Gastroesophageal sphincter (tissue), 4 donors: ENCODE results near the gene ASIC2. TPM values are rescaled to one million over a fixed set of nuclear protein-coding genes. Genes with fewer than 3 reads are reported as not detected.

Source experiments
- ATAC-seq: fragments of 150-250 bp; one replicate; pipeline ENCODE4 v1.9.1; 2016; ENCODE audit warnings: mild to moderate bottlenecking, moderate library complexity
- H3K27ac ChIP-seq, 4 donors: fragments of 200-600 bp; sonication (generic) in 3 of 4; 1 replicate in 3 of 4; 2 replicates in 1 of 4; pipeline ENCODE4 v1.5.1; 2016 to 2019
- H3K27me3 ChIP-seq: fragments of 200-600 bp; sonication (generic); one replicate; pipeline ENCODE4 v1.5.1; 2019
- H3K36me3 ChIP-seq, 2 donors: fragments of 200-600 bp; sonication (generic); one replicate each; pipeline ENCODE4 v1.5.1; 2019; ENCODE audit warnings: control low read depth in 1 of 2
- H3K4me1 ChIP-seq, 3 donors: fragments of 200-600 bp; sonication (generic); 1 replicate in 2 of 3; 2 replicates in 1 of 3; pipeline ENCODE4 v1.5.1; 2016 to 2019; ENCODE audit warnings: control low read depth in 2 of 3
- H3K4me3 ChIP-seq, 2 donors: fragments of 200-600 bp; sonication (generic); one replicate each; pipeline ENCODE4 v1.5.1; 2019; ENCODE audit warnings: mild to moderate bottlenecking in 1 of 2, moderate library complexity in 1 of 2
- H3K9me3 ChIP-seq, 3 donors: fragments of 200-600 bp; sonication (generic); one replicate each; pipeline ENCODE4 v1.5.1; 2017 to 2019; ENCODE audit warnings: control low read depth in 2 of 3
- EP300 ChIP-seq: sonication (generic); formaldehyde crosslinking; IDR thresholded peaks from one replicate; pipeline ENCODE4 v1.6.1; 2017; ENCODE audit warnings: antibody characterized with exemption, mild to moderate bottlenecking
- POLR2A ChIP-seq, 2 donors: fragments of 450-650 bp; IDR thresholded peaks; one replicate each; pipeline ENCODE4 v1.6.1; 2017; ENCODE audit warnings: antibody characterized with exemption in 2 of 2, mild to moderate bottlenecking in 2 of 2, moderate library complexity in 1 of 2
- POLR2AphosphoS5 ChIP-seq: sonication (generic); formaldehyde crosslinking; IDR thresholded peaks from one replicate; pipeline ENCODE4 v1.6.1; 2017; ENCODE audit warnings: antibody characterized with exemption
- WGBS, 2 donors: methylation state at CpG; one replicate each; pipeline ENCODE4 v1.1.5; 2018; ENCODE audit warnings: low coverage in 1 of 2; 5-methylcytosine and 5-hydroxymethylcytosine counted together
- total RNA-seq, 4 donors: library from RNA; depleted of rRNA; stranded (reverse); fragments of >200 nt; gene quantifications; one replicate each; pipeline ENCODE4 v1.1.0, GENCODE V29; 2016
- TF ChIP-seq, protein P1 (sequence below), 4 experiments: fragments of 200-600 bp in 2 of 4; fragments of 450-650 bp in 2 of 4; sonication (generic) in 1 of 4; IDR thresholded peaks; one replicate each; pipeline ENCODE4 v1.5.1; 2017 to 2019; ENCODE audit warnings: antibody characterized with exemption in 4 of 4, mild to moderate bottlenecking in 2 of 4, moderate library complexity in 2 of 4

ASIC2 gene
- total RNA-seq, 4 donors from 2014 or later = 0.15 TPM; not detected in 3

DNA sequence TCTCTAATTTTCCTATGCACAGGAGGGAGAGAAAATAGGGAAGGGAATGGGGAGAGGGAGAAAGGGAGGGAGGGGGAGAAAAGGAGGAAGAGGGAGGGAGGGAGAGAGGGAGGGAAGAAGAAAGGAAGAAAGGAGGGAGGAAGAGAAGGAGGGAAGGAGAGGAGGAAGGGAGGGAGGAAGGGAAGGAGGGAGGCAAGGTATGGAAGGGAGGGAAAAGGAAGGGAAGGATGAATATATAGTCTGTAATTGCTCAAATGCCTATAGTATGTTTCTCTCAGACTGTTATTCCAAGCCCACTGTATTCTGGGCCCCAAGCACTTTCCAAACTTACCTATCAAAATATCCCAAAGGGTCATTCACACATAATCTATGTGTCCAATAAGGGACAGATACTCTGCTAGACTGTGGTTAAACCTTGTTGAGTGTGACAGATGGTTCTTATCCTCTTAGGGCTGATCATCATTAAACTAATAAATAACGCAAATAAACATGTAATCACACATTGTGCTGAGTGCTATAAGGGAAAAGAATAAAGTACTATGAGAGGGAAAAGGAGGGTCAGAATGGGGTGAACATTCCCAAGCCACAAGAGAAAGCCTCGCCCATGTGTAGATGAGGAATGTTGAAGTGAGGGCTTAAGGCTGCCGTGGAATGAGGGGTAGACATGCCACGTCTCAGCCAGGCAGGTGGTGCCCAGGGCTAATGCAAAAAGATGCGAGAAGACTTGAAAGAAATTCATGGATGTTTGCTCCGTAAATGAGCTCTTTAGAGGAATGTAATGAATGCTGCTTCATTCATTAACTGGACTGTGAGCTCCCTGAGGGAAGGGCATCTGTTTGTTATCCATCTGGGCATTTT, 30.6 kb downstream of the ASIC2 start:
- TF ChIP-seq, protein P1, sequence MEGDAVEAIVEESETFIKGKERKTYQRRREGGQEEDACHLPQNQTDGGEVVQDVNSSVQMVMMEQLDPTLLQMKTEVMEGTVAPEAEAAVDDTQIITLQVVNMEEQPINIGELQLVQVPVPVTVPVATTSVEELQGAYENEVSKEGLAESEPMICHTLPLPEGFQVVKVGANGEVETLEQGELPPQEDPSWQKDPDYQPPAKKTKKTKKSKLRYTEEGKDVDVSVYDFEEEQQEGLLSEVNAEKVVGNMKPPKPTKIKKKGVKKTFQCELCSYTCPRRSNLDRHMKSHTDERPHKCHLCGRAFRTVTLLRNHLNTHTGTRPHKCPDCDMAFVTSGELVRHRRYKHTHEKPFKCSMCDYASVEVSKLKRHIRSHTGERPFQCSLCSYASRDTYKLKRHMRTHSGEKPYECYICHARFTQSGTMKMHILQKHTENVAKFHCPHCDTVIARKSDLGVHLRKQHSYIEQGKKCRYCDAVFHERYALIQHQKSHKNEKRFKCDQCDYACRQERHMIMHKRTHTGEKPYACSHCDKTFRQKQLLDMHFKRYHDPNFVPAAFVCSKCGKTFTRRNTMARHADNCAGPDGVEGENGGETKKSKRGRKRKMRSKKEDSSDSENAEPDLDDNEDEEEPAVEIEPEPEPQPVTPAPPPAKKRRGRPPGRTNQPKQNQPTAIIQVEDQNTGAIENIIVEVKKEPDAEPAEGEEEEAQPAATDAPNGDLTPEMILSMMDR (IDR thresholded peaks at IDR 0.05) = no peak
- TF ChIP-seq POLR2A (IDR thresholded peaks at IDR 0.05) = no peak
- TF ChIP-seq POLR2AphosphoS5 = no peak
- TF ChIP-seq EP300 = no peak
- H3K4me1 ChIP-seq = no peaks in the 10 kb centered on the region
- H3K9me3 ChIP-seq = no peaks in the 10 kb centered on the region
- no peaks in the 10 kb centered on the region for H3K36me3 ChIP-seq
- no peak for ATAC-seq
- 65 to 71% methylated on average over 6 of the region's 6 CpGs for WGBS, 2 donors
- peaks cover 69% of the 10 kb centered on the region for H3K27me3 ChIP-seq
- no peak overlapping the region for H3K27ac ChIP-seq
- H3K4me3 ChIP-seq = no peak overlapping the region

DNA sequence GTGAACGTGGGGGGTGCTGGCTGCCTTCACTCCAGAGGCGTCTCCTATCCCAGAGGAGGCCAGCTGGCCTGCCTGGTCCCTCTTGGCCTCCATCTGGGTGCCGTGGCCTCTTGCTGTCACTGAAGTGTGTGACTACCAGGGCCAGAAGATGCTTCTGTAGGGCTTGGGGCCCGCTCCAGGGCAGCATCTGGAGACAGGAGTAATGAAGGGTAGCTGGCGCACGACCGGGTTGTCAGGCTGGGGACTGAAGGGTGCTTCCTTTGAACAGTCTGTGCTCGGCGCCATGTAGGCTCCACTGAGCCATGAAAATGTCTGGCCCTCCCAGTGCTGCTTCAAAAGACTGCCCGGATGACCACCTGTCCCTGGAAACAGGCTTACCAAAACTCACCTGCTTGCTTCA, 31.3 kb downstream of the ASIC2 start:
- TF ChIP-seq EP300 = no peak
- TF ChIP-seq, protein P1 (IDR thresholded peaks at IDR 0.05) = no peak
- TF ChIP-seq POLR2A (IDR thresholded peaks at IDR 0.05) = no peak
- TF ChIP-seq POLR2AphosphoS5 = no peak
- H3K36me3 ChIP-seq = no peaks in the 10 kb centered on the region

DNA sequence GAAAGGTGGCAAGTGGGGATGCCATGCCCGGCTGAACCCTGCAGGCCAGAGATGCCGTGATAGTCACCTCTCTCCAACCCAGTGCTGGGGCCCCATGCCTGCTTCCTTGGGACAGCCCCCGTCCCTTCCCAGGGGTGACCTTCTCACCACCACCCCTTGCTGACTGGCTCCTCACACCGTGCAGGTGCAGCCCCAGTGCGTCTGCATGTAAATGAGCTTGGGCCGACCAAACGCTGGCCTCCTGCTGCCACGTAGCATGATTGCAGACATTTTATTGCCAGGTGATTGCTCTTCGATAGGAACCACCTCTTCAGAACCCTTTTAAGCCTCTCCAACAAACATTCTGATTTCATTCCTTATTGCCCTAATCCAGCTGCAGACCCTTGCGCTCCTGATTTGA, 32.5 kb downstream of the ASIC2 start:
- ATAC-seq = no peak

More for the DNA sequence above, 31.3 kb downstream of the ASIC2 start:
- Histone ChIP-seq H3K9me3 (no peaks in the 10 kb centered on the region), H3K27me3 (peaks cover 70% of the 10 kb centered on the region), H3K4me3 (no peak overlapping the region), H3K4me1 (no peaks in the 10 kb centered on the region), H3K27ac (no peak overlapping the region)
- no peak for ATAC-seq
- whole genome bisulfite sequencing, 2 donors = 50% methylated on average over 2 of the region's 10 CpGs; no CpG with 5 or more reads in 1 of the 2 donors

DNA sequence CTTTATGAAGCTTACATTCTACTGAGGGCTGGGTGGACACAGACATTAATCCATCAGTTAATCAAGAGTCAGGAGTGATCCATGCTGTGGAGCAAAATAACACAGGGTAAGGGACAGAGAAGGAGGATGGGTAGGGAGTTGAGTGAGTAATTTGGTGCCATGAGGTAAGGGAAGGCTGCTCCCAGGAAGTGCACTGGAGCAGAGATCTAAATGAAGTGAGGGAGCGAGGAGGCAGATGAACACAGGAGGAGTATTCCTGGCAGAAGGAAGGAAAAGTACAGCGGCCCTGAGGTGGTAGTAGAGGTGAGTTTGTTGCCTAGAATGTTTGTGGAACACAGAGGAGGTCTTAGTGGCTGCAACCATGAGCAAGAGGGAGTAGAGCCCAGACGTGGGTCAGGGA, 34.8 kb downstream of the ASIC2 start:
- Histone ChIP-seq H3K4me1 (no peaks in the 10 kb centered on the region), H3K27ac (no peak overlapping the region), H3K27me3 (peaks cover 41% of the 10 kb centered on the region), H3K9me3 (no peaks in the 10 kb centered on the region), H3K4me3 (no peak overlapping the region), H3K36me3 (no peaks in the 10 kb centered on the region)
- WGBS, 2 donors = 50 to 79% methylated on average over 2 to 3 of the region's 3 CpGs
- no peak for ATAC-seq
- TF ChIP-seq POLR2AphosphoS5 (no peak), EP300 (no peak), POLR2A (IDR thresholded peaks at IDR 0.05) (no peak)
- TF ChIP-seq, protein P1 (IDR thresholded peaks at IDR 0.05) = no peak

More for the DNA sequence above, 32.5 kb downstream of the ASIC2 start:
- Histone ChIP-seq H3K27me3 (peaks cover 61% of the 10 kb centered on the region), H3K4me3 (no peak overlapping the region), H3K4me1 (no peaks in the 10 kb centered on the region), H3K36me3 (no peaks in the 10 kb centered on the region), H3K27ac (no peak overlapping the region), H3K9me3 (no peaks in the 10 kb centered on the region)
- no peak for TF ChIP-seq POLR2AphosphoS5
- TF ChIP-seq POLR2A (IDR thresholded peaks at IDR 0.05) = no peak
- TF ChIP-seq, protein P1 (IDR thresholded peaks at IDR 0.05) = no peak
- no peak for TF ChIP-seq EP300
- WGBS, 2 donors = 52 to 79% methylated on average over 2 of the region's 10 CpGs

DNA sequence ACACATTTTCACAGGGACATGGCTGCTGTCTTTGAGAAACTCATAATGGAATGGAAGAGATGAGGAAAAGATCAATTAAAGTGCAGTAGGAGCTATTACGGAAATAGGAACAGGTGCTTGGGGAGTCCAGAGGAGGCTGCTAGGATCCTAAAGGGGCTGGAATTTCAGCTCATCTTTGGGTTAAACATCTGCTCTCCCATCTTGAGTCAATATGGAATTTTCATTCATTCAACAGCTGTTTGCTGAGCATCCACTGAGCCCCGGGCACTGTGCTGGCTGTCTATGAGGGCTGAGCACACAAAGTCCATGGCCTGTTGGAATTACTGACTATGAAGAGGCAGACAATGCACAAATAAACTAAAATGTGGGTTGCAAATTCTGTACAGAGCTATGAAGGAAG, 47.9 kb downstream of the ASIC2 start:
- WGBS, 2 donors = 64 to 72% methylated on average over 2 of the region's 2 CpGs
- TF ChIP-seq EP300 = no peak
- TF ChIP-seq POLR2AphosphoS5 = no peak
- TF ChIP-seq POLR2A (IDR thresholded peaks at IDR 0.05) = no peak
- TF ChIP-seq, protein P1 (IDR thresholded peaks at IDR 0.05) = no peak

More for the DNA sequence above, 47.9 kb downstream of the ASIC2 start:
- Histone ChIP-seq H3K4me3 (no peak overlapping the region), H3K4me1 (no peaks in the 10 kb centered on the region), H3K27ac (no peak overlapping the region), H3K36me3 (no peaks in the 10 kb centered on the region), H3K9me3 (no peaks in the 10 kb centered on the region), H3K27me3 (peaks cover 15% of the 10 kb centered on the region)
- no peak for ATAC-seq
